ENCODE data around the gene WAC.

- no peak for TF ChIP-seq FOXA1 (IDR thresholded peaks at IDR 0.05)
- TF ChIP-seq L3MBTL2 (conservative IDR thresholded peaks at IDR 0.05), result no peak
- no peak for TF ChIP-seq PKNOX1 (IDR thresholded peaks at IDR 0.05)
- no peak for TF ChIP-seq CTBP1 (IDR thresholded peaks at IDR 0.05; ENCODE audit: borderline replicate concordance)
- no peak for TF ChIP-seq TARDBP (IDR thresholded peaks at IDR 0.05)
- TF ChIP-seq SUZ12 (IDR thresholded peaks at IDR 0.05), result no peak
- no peak for TF ChIP-seq LEF1 (IDR thresholded peaks at IDR 0.05; ENCODE audit: borderline replicate concordance)
- TF ChIP-seq SP1 (IDR thresholded peaks at IDR 0.05), result no peak
- TF ChIP-seq ELF4 (IDR thresholded peaks at IDR 0.05), result no peak
Measured at GRCh38 chr10:28577506-28577905, 44.6 kb downstream of the WAC start.
